ENCODE measurements around the gene AGRN.
"Not testable (repeated sequence)": the region's sequence is repeated elsewhere in the genome, so short reads cannot be mapped to it uniquely, and the experiment has no call there.

Gene AGRN

DNA sequence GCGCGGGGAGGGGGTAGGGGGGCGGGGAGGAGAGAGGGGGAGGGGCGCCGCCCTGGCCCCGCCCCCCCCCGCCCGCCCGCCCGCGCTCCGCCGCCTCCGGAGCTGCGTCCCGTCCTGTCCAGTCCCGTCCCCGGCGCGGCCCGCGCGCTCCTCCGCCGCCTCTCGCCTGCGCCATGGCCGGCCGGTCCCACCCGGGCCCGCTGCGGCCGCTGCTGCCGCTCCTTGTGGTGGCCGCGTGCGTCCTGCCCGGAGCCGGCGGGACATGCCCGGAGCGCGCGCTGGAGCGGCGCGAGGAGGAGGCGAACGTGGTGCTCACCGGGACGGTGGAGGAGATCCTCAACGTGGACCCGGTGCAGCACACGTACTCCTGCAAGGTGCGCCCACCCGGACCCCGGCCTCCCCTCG is at the start of gene AGRN:
Gene AGRN (plus strand): TSS at position 121 of the 405 bp plus-strand sequence. CDS start 53 bp downstream, at position 174.
- DNase-seq (ENCODE audit: low read depth), result no peak

DNA sequence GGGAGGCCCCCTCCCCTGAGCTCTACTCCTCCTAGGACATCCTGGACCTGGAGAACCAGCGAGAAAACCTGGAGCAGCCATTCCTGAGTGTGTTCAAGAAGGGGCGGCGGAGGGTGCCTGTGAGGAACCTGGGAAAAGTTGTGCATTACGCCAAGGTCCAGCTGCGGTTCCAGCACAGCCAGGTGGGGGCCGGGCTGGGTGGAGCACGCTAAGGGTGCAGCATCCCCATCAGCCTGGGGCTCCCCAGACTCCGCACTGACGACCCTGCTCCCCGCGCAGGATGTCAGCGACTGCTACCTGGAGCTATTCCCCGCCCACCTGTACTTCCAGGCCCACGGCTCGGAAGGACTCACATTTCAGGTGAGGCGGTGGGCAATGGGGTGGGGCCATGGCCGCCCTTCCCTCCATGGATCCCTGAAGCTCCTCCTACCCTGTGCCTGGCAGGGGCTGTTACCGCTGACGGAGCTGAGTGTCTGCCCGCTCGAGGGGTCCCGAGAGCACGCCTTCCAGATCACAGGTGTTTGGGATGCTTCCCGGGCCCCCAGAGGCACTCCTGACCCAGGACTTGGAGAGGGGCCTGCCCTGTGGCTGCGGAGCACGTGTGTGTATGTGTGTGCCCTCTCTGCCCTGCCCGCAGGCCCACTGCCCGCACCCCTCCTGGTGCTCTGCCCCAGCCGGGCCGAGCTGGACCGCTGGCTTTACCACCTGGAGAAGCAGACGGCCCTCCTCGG is 49.5 kb upstream of the AGRN start:
- DNase-seq (ENCODE audit: low read depth), result no peak

DNA sequence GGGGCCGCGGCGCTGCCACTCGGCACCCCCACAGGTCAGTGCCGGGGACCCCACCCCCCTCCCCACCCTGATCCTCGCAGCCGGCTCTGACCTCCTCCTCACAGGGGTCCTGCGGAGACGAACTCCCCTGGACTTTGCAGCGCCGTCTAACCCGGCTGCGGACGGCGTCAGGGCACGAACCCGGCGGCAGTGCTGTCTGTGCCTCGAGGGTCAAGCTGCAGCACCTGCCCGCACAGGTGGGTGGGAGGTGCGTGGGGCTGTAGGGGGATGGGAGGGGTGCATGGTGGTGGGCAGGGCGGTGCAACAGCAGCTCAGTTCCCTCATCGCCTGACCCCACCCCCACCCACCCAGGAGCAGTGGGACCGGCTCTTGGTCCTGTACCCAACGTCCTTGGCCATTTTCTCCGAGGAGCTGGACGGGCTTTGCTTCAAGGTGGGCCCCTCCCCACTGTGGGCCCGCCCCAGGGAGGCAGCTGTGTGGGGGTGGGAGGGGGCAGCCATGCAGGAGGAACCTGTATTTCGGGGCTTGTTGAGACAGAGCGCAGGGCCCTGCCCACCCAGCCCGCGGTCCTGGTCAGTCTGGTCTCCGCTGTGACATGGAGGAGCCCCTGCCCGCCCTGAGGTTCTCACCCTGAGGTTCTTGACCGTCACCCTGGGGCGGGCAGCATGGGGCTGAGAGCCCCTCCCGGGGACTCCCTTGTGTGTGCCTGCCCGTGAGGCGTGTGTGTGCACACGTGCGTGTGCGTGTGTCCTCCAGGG is 48.8 kb upstream of the AGRN start:
- DNase-seq (ENCODE audit: low read depth), result no peak

DNA sequence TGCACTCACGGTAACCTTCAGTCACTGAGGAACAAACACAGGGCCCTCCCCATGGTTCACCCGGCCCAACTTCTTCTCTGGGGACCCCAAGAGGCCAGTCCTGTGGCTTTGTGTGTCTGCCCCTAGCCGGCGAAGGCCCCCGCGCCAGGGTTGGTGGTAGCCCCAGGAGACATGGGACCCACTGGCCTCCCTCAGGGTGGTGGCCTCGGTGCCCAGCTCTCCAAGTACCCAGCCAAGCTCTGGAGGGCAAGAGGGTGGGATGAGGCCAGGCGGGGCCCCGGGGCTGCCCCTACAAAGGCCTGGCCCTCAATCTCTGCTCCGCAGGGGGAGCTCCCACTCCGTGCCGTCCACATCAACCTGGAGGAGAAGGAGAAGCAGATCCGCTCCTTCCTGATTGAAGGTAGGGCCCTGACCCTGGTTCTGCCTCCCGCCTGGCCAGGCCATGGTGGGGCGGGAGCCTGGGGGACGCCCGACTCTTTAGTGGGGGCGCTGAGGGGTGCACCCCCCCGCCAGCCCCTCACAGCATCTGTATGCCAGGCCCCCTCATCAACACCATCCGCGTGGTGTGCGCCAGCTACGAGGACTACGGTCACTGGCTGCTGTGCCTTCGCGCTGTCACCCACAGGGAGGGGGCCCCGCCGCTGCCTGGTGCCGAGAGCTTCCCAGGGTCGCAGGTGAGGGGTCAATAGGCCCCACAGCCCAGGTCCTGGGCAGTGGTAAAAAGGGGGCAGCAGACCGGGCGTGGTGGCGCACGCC is 48.0 kb upstream of the AGRN start:
- DNase-seq (ENCODE audit: low read depth), result no peak

DNA sequence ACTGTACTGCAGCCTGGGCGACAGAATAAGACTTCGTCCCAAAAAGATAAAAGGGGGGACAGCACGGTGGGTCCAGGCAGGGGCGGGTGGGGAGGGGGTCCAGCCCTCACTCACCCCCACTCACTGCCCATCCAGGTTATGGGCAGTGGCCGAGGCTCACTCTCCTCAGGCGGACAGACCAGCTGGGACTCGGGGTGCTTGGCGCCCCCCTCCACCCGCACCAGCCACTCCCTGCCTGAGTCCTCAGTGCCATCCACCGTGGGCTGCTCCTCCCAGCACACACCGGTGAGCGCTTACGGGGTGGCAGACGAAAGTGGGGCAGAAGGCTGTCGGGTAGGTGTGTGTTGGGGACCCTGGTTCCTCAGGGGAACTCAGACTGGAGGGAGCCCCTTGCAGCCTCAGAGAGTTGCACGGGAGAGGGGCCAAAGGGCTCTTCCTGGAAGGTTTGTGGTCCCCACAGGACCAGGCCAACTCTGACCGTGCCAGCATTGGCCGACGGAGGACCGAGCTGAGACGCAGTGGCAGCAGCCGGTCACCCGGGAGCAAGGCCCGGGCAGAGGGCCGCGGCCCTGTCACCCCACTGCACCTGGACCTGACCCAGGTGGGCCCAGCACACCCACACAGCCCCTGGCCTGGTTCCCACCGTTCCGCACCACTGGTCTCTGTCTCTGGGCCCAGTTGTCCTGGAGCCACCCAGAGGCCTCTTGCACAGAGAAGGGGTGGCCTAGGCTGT is 47.0 kb upstream of the AGRN start:
- DNase-seq (ENCODE audit: low read depth), result no peak

DNA sequence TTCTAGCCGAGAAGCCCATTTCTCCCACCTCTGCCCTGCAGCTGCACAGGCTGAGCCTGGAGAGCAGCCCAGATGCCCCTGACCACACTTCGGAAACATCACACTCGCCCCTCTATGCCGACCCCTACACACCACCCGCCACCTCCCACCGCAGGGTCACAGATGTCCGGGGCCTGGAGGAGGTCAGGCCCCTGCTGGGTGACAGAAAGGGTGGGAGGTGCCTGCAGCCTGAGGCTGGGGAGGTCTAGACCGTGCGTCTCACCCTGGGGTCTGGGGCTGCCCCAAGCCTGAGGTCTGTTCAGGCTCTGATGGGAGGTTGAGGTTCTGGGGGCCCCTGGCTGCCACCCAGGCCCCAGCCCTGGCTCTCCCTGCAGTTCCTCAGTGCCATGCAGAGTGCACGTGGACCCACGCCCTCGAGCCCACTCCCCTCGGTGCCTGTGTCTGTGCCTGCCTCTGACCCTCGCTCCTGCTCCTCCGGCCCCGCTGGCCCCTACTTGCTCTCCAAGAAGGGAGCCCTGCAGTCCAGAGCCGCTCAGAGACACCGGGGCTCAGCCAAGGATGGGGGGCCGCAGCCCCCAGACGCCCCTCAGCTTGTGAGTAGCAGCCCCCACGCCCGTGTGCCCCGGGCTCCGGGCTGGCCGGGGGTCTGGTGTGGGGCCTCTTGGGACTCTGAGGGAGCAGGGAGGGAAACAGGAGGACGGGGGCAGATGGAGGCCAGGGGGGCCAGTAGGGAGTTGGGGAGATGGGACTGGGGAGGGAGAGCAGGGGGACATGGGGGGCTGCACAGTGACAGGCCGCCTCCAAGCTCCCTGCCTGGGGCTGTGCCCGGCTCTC is 46.2 kb upstream of the AGRN start:
- no peak for DNase-seq (ENCODE audit: low read depth)

DNA sequence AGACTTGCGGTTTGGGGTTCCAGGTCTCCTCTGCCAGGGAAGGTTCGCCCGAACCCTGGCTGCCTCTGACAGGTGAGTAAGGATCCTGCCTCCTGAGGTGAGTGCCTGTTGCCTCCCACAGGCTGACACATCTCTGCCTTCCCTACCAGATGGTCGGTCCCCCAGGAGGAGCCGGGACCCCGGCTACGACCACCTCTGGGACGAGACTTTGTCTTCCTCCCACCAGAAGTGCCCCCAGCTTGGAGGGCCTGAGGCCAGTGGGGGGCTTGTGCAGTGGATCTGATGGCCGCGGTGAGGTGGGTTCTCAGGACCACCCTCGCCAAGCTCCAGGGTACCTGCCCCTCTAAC is 45.7 kb upstream of the AGRN start:
- DNase-seq (ENCODE audit: low read depth), result no peak

DNA sequence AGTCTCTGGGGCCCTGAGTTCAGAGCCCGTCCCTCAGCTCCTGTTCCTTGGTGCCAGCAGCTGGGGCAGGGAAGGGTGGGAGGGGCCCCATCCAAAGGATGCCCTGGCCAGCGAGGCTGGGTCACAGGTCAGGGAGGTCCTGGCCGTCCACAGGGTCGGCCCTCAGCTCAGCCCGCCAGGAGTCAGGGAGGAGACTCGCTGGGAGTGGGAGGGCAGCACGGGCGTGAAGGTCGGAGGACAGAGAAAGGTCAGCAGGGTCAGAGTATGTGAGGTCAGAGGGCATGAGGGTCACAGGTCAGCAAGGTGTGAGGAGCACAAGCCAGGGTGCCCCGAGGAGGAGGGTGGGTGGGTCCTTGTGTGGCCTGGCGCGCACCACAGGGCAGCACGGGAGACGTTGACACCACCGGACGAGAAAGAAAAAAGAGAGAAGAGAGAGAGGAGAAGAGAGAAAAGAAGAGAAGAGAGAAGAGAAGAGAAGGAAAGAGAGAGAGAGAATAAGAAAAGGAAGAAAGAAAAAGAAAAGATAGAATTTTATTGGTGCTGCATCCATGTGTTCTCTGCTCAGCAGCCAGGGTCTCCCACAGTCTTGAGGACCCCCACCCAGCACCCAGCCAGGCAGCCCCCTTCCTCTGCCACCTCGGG is 45.1 kb upstream of the AGRN start:
- no peak for DNase-seq (ENCODE audit: low read depth)

DNA sequence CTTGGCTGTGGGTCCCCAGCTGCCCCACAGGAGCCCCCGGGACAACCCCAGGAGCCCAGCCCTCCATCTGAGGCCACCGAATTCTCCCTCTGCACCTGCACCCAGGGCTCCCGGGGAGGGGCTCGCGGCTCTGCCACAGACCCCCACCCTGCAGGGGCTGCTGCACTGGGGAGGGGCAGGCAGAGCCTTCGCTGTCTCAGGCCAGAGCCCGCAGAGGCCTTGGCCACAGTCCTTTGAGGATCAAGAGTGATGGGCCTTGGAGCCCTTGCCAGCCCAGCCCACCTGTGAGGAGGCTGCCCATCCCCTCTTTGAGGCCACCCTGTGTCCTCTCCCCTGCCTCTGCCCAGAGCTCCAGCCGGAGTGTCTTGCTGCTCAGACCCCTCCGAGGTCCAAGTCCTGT is 44.6 kb upstream of the AGRN start:
- DNase-seq (ENCODE audit: low read depth), result no peak

DNA sequence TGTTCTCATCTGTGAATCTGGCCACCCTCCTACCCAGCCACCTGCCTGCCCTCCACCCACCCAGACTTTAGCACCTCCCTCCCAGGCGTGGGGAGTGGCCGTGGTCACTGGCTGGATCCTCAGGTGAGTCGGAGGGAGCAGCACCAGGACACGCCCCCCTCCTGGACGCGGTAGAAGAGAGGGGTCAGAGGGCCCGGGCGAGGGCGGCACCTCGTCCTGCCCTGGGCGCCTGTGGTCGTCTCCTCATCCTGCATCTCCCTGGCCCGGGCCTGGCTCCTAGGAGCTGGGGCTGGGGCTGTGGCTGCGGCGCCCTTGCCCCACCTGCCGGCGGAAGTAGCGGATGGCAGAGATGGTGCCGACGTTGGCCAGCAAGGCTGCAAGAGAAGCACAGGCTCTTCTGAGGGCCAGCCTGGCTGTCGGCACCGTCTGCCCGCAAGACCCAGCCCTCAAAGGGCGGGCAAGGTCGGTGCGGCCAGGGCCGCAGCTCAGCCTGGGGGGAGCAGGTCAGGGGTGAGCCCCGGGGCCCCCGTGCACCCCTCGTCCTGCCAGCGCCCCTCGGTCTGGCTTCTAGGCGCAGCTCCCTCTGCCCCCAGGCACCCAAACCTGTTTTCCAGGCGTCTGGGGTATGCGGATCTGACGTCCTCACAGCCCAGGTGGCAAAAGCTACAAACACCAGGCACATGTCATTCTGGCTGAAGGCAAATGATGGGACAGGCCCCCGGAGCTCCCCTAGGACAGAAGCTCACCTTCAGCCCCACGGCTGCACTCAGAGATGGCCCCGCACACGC is 43.8 kb upstream of the AGRN start:
- DNase-seq (ENCODE audit: low read depth), result no peak

DNA sequence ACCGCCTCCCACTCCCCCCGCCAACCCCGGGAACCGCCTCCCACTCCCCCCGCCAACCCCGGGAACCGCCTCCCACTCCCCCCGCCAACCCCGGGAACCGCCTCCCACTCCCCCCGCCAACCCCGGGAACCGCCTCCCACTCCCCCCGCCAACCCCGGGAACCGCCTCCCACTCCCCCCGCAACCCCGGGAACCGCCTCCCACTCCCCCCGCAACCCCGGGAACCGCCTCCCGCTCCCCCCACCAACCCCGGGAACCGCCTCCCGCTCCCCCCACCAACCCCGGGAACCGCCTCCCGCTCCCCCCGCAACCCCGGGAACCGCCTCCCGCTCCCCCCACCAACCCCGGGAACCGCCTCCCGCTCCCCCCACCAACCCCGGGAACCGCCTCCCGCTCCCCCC is 43.1 kb upstream of the AGRN start:
- DNase-seq (ENCODE audit: low read depth), result not testable (repeated sequence)

DNA sequence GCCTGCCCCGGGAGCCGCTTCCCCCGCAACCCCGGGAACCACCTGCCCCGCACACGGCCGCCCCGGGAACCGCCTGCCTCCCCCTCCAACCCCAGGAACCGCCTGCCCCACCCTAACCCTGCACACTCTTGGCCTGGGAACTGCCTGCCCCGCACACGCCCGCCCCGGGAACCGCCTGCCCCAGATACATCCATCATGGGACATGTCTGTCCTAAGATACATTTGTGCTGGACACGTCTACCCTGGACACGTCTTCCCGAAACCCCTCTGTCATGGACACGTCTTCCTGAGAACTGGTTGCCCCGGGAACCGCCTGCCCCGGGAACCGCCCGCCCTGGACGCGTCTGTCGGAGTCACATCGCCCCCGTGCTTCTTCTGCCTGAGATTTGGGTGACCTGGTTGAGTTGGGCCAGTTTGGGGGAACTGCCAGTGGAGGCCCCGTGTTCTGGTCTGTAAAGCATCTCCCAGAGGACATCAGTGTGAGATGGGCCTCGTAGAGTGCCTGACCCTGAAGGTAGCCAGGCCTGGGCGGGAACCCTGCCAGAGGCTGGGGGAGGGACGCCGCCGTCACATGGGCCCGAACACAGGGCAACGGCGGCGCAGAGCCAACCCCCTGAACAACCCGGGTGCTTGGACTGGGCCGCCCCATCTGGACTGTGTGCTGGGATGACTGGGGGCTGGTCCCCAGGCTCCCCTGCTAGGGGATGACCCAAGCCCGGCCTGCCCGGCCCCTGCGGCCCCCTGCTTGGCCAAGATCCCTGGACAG is 41.7 kb upstream of the AGRN start:
- DNase-seq (ENCODE audit: low read depth), result no peak

DNA sequence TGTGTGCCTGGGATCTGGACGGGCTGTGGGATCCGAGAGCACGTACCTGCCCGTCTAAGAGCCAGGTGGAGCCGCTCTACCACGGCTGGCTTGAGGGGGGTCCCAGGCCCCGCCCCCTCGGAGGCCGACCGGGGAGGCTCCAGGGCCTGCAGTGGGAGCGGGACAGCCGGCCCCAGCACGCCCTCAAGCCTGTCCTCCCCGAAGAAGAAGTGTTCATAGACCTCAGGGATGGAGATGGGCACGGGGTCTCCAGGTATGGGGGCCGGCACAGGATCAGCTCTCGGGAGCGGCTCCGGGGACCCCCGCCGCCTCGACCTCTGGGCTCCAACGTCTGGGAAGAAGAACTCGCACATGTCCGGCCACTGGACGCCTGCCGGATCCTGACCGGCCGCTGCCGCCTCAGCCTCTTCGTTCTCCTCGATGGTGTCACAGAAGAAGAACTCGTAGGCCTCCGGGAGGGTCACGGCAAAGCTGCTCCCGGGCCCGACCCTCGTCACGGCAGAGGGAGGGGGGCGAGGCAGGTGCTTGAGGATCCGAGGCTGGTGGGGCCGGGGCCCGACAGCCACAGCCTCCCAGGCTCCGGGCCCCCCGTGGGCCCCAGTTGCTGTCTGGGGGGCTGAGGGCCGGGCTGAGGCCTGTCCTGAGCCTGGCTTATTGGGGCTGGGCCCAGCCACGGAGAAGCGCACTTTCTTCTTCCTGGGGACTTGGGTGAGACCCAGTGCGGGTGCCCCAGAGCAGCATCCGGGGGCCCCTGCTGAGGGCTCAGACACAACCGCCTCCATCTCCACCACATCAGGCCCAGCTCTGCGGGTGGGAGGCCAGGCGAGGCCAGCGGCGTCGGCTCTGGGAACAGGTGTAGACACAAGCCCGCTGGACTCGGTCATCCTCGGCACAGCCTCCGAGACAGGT is 40.8 kb upstream of the AGRN start:
- DNase-seq (ENCODE audit: low read depth), result no peak

DNA sequence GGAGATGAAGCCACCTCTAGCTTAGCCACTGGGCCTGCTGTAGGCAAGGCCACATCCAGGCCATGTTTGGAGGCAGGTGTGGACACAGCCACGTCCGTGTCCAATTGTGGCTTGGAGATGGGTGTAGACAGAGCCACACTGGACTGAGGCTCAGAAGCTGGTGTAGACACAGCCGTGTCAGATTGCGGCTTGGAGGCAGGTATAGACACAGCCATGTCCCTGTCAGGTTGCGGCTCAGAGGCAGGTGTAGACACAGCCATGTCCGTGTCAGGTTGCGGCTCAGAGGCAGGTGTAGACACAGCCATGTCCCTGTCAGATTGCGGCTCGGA is 40.2 kb upstream of the AGRN start:
- no peak for DNase-seq (ENCODE audit: low read depth)

DNA sequence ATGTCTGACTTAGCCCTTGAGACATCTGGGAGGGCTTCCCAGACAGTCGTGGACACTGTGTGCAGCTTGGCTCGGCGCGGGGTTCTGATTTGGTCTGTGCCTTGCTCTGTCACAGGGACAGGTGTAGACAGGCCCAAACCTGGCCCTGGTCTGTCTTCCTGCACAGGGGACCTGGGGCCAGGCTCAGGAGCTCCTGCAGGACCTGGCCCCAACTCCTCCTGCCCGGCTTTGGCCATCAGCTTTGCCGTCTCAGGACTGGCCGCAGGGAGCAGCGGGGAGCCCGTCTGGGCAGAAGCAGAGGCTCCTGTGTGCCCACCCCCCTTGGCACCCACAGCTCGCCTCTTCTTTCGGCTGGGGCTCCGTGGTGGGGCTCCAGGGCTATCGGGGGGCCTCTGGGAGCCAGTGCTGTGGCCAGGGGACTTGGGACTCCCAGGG is 39.8 kb upstream of the AGRN start:
- DNase-seq (ENCODE audit: low read depth), result no peak

DNA sequence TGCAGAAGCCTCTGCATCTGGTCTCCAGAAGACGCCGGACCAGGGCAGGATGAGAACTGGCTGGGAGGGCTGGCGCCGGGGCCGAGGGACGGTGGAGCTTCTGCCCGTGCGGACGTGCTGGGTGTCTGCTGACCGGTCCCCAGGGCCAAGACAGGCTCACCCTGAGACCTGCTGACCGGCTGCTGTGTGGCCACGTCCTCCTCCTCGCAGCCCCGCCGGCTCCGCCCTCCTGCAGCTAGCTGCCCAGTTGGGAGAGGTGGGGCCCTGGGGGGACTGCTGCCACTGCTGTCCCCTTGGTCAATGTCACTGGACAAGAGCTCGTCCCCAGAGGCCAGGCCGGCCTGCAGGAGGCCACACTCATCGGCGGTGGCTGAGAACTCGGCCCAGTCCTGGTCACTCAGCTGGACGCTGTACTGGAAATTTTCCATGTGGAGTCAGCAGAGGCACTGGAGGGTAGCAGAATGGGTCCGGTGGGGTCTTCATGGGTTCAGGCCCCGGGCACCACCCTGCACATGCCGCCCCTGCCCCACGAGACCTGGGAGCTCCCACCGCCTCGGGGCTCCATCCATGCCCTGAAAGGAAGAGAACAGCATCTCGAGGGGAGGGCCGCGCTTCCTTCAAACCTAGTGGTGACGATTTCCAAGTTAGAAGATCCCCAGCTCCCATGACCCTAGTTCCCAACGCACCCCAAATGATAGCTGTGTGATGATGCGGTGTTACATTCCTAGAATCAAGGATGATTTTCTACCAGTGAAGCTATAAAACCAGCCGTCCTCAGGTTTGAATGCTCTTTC is 39.1 kb upstream of the AGRN start:
- DNase-seq (ENCODE audit: low read depth), result no peak

DNA sequence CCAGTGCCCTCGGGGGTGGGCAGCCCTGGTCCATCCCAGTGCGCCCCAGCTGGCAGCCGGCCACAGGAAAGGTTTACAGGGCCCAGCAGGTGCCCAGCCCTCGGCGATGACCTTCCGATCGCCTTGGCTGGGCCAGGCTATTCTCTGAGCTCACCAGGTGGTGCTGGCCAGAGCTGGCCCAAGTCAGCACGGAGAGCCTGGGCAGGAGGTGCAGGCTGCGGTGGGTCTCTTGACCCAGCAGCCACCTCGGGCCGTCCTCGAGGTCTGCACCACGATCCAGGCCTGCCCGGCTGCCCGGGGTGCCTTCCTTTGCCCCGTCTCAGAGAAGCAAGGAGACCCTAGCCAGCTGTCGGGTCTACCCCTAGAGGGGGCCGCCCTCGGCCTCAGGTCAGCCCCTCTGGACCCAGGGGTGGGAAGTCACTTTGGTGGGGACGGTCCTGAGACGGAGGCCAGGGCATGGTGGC is 38.4 kb upstream of the AGRN start:
- no peak for DNase-seq (ENCODE audit: low read depth)

Measured in T-helper 22 cell (primary cell).